D721Med (cell line): ENCODE measurements around the gene FBXO44.

Experiments used
- DNase-seq: peaks from one replicate; pipeline ENCODE4 v3.0.0; 2011; ENCODE audit warnings: low spot score; ENCODE audit not compliant: insufficient read length
- FAIRE-seq: peaks from 2 replicates; lab custom pipeline; 2011; peaks lifted over from hg19 to GRCh38; lab: Jason Lieb, UNC
- TF ChIP-seq, protein P1 (sequence below): IDR thresholded peaks from 2 replicates; pipeline ENCODE4 v1.5.1; 2012; ENCODE audit warnings: mild to moderate bottlenecking, control low read depth; ENCODE audit not compliant: insufficient read depth; ENCODE audit errors: missing control alignments

The FBXO44 gene

DNA sequence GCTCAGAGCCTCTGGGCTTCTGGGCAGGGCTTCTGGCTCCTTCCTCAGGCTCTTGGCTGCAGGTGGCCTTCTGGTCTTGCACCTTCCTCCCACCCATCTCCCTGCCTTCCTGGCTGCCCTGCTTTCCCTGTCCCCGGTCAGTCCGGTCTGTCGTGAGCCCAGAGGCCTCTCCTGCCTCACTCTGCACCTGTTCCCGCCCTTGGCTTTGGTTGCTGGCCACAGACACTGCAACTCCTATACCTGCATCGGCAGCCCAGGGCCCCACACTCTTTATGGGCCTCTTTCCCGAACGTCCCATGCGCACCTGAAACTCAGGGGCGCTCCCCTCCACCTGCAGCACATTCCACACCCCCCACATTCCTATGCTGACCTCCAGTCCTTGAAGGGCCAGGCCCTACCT, 8.4 kb upstream of the FBXO44 start:
- TF ChIP-seq, protein P1, sequence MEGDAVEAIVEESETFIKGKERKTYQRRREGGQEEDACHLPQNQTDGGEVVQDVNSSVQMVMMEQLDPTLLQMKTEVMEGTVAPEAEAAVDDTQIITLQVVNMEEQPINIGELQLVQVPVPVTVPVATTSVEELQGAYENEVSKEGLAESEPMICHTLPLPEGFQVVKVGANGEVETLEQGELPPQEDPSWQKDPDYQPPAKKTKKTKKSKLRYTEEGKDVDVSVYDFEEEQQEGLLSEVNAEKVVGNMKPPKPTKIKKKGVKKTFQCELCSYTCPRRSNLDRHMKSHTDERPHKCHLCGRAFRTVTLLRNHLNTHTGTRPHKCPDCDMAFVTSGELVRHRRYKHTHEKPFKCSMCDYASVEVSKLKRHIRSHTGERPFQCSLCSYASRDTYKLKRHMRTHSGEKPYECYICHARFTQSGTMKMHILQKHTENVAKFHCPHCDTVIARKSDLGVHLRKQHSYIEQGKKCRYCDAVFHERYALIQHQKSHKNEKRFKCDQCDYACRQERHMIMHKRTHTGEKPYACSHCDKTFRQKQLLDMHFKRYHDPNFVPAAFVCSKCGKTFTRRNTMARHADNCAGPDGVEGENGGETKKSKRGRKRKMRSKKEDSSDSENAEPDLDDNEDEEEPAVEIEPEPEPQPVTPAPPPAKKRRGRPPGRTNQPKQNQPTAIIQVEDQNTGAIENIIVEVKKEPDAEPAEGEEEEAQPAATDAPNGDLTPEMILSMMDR, result no peak
- FAIRE-seq (no peak), DNase-seq (no peak)

GRCh38 chr1:11647333-11647732, 7.3 kb upstream of the FBXO44 start:
- DNase-seq (no peak), FAIRE-seq (no peak)
- TF ChIP-seq, protein P1, result no peak

DNA sequence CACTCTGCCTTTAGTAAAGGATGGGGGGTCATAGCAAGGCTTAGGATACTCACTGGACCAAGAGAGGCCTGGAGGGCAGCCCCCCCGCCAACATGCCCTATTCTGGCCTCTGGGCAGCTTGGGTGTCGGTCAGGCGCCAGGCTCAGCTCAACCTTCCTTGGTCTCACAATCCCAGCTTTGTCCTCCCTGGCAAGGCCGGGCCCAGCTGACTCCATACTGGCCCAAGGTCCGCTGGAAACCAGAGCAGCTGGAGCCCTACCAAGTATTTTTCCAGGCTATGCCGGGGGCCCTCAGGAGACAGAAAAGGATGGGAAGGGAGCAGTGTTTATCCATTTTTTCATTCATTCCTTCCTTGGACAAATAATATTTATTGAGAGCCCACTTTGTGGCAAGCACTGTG, 6.6 kb upstream of the FBXO44 start:
- TF ChIP-seq, protein P1, result no peak
- FAIRE-seq, result no peak
- DNase-seq, result no peak

- TF ChIP-seq, protein P1, result no peak
- DNase-seq, result no peak
- FAIRE-seq, result no peak
Observed at GRCh38 chr1:11648732-11649158, 5.9 kb upstream of the FBXO44 start.

- TF ChIP-seq, protein P1, result no peak
- FAIRE-seq (no peak), DNase-seq (no peak)
Observed at GRCh38 chr1:11649237-11649623, 5.4 kb upstream of the FBXO44 start.

DNA sequence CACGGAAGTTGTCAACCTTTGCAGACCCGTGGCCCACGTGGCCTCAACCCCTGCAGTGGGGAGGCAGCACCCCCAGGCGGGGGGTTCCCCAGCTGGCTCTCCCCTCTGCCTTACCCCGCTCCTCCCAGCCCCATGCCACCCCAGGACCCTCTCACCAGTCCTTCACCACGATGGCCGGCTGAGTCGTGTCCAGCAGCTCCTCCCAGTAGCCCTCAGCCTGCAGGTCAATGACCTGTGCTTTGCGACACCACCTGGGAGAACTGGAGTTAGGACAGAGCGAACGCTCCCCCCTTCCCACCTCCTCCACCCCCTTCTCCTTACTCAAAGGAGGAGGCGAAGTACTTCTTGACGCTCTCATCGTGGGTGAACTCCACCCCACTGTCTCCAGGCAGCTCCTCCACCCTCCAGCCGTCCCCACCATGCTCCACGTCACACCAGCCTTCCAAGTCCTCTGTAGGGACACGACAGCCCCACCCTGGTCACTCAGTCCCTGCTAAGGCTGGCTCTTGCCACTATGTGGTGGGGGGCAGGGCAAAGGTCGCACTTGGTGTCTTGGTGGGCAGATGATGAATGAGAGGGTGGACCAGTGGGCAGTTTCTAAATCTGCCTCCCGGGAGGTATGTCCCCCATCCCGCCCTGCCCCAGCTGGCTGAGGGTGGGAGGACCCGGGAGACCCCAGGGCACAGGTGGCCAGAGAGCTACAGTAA, 4.9 kb upstream of the FBXO44 start:
- TF ChIP-seq, protein P1, result no peak
- no peak for DNase-seq
- FAIRE-seq, result no peak

GRCh38 chr1:11650331-11650991, 4.2 kb upstream of the FBXO44 start:
- DNase-seq, result peak; percentile 57
- TF ChIP-seq, protein P1, result peak; percentile 56
- no peak for FAIRE-seq
